ENCODE measurements around the gene FAM124A.

FAM124A gene

GRCh38 chr13:51221108-51221507 lies 1.1 kb upstream of the FAM124A start:
- no peak for DNase-seq

GRCh38 chr13:51221674-51222036 lies 543 bp upstream of the FAM124A start:
- DNase-seq = no peak

DNA sequence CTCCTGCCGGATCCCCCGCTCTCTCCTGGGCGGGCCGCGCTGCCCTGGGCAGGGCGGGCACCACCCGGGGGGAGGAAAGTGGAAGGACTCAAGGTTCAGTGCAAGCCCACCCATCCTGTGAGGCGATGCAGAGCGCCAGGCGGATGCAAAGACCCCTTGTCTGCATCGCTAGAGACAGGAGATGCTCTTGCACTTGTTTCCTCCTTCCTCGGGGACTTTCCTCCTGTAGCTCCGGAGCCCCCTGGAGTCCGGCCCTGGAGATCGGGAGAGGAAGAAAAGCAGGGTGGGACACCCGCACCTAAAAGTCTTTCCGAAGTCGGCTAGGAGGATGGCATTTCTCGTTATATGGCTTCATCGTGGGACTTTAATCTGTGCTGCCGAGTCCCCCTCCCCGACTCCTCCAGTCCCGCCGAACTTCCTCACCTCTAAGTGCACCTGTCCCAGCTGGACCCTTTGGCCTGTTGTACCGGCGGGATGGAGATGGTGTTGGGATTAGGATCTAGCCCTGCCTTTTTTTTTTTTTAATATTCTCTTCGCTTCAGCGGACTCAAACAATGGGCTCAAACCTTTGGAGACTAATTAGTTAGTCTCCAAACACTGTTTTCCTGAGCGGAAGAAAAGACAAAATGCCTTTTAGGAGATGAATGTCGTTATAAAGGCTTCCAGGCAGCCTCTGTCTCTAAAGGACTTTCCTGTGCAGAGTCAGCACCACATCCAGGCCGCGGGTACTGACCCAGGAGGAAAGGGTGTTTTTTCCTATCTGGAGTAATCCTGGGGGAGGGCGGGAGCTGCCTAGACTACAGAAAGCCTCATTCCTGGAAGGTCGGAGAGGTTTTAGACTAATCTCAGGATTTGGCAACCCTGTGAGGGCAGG lies 725 bp downstream of the FAM124A start:
- no peak for DNase-seq

DNA sequence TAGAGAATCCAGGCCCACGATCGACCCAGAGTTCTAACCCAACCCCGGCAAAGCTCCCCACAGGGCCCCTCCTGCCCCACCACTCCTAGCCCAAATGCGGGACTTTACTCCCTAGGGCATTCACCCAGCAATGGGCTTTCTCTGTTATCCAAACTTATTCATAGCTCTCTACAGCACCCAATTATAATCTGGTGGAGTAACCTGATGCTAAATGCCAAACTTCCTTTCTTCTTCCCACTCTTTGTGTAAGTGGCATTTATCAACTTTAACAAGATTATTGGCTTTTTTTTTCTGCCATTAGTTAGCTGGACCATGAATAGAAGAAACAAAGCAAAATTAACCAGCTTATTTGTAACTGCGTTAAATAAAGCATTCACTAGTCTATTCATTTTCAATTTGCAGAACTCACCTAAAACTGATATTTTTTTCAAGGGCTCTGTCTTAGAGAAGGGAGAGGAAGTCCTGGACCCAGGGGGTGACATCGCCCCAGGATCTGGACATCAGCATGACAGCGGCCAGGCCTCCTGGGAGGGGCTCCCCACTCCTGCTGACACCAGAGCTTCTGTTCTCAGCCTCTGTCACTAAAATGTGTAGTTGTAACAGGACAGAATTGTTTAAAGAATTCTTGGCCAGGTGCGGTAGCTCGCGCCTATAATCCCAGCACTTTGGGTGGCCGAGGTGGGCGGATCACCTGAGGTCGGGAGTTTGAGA lies 1.5 kb downstream of the FAM124A start:
- DNase-seq = no peak

DNA sequence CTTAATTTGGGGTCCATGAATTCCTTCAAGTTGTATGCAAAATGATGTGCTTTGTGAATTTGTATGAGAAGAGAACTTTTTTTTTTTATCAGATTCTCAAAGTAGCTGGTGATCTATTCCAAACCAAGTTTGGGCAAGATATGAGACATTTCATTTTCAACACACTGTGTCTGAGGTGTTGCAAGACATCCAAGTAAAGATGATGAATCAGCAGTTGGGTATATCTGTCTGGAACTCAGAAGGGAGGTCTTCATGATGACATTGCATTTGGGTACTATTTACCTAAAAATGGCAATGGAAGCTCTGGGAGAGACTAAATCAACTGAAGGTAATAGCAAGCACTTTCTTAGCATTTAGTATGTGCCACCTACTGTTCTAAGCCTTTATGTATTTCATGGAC lies 2.8 kb downstream of the FAM124A start:
- DNase-seq = no peak

DNA sequence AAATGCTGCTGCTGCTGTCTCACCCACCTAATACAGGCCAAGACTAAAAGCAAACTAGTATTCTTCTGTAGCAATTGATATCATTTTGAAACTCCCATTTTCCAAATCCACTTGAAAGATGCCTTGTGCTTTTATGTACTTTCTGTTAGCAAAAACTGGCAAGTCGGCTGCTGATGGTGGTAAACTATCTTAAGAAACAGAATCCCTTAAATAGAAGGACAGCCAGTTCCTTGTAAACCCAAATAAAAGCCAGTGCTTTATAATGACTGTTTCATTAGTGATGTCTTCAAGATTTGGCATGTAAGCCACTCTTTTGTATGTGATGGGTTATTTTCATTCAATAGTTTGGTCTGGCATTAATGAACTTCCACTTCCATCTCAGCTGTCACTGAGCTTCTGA lies 5.2 kb downstream of the FAM124A start:
- no peak for DNase-seq

- no peak for DNase-seq
These were observed 7.0 kb downstream of the FAM124A start for GRCh38 chr13:51229101-51229719.

DNA sequence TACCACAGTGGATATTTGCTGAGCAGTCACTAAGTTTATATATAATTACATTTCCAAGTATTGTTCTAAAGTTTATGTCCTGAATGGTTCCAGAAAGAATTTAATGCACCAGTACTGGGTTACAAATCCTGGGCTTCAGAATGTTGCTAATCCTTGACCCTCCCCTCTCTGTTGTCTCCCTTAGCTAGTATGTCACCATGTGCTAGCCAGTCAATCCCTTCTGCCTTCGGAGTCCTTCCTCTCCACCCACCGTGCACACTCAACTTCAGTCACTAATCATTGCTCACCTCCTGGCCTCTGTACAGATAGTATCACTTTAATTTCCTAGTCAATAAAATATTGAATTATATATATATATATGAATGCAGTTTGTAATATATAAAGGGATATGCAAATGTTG lies 7.5 kb downstream of the FAM124A start:
- no peak for DNase-seq

GRCh38 chr13:51230477-51231105 lies 8.4 kb downstream of the FAM124A start:
- no peak for DNase-seq

DNA sequence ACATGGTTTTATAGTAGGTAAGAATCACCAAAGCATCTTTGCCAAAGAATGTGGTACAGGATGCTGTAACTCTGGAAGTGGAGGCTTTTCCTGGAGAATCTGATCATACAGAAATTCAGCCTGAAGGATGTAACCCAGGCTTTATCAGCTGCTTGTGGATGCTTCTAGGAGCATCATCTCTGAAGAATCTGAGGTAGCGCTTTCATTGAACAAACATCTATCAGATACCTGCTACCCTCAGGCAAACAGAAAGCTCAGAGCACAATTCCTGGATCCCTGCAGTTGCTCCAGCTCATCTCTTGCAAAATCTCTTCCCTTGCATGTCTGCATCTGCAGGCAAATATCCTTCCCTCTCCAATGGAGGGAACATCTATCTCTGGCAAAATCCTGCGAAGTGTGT lies 9.3 kb downstream of the FAM124A start:
- DNase-seq = no peak

DNA sequence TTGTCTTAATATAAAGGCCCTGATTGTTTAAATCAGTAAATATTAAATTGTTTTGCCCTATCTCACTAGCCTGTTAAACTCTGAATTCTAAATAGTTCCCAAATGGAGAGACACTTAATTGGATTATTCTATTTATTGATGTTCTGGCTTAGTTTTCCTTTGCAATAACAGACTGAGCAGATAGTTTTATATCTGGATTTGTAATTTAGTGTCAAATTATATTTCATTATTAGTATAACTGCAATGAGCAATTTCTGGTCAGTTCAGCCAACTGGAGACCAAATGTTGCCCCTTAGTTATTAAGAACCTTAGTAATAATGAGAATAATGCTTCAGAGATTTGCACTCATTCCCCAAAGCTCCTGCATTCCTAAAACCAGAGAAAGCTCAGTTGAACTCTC lies 10.1 kb downstream of the FAM124A start:
- no peak for DNase-seq

DNA sequence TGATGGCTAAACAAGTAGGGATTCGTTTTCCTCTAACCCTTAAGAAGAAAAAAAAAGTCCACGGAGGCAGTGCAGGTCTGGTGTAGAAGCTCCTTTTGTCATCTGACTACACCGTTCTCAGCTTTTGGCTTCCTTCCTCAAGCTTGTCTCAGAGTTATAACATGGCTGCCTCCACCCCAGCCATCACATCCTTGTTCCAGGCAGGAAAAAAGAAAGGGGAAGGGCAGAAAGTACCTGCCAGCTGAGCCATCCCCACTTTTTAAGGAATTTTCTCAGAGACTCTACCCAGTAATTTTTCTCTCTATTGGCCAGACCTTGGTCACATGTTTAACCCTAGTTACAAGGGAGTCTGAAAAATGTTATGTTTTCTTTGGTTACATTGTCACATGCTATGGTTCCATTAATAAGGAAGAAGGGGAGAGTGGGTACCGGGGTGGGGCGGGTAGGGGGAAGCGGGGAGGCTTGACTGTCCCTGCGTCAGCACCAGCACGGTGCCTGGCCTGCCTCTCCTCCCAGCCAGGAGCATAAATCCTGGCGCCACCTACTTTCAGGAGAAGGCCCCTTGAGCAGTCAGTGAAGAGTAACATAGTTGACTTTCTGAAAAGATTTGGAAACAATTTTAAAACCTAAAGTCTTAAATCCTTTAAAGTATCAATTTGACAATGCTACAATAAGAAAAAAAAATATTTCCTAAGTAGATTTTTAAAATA lies 11.1 kb downstream of the FAM124A start:
- DNase-seq = no peak

- DNase-seq = no peak
These were observed 12.5 kb downstream of the FAM124A start for GRCh38 chr13:51234676-51235075.

- DNase-seq = no peak
These were observed 13.0 kb downstream of the FAM124A start for GRCh38 chr13:51235186-51235585.

DNA sequence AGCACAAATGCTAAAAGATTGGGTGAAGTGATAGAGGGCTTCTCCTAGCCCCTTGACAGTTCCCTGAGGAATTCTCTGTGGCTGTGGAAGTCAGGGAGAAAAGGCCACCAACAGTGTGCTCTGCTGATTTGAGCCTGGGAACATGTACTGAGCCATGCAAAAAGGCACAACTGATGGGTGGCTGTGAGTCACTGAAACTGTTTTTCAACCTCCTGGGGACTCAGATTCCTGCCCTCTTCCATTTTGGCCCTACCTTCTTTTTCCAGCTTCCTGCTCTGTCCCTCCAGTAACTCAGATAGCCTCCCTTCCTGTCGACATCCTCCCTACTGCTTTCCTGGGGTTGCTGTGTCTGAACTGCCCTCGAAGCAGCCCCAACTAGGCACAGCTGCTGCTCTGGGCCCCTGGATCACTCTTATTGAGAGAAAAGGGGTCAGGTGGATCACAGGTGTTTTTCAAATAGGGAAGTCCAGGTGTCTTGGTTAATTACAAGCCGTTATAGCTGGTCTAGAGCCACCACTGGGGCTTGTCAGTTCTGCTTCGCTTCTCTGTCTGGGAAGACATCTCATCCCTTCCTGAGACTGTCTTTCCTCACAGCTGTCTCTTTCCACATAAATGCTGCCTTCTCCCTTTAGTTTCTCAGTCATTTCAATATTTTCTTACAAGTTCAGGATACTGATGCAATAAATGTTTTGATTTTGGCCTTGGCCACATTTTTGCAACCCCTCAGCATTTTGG lies 13.7 kb downstream of the FAM124A start:
- no peak for DNase-seq

DNA sequence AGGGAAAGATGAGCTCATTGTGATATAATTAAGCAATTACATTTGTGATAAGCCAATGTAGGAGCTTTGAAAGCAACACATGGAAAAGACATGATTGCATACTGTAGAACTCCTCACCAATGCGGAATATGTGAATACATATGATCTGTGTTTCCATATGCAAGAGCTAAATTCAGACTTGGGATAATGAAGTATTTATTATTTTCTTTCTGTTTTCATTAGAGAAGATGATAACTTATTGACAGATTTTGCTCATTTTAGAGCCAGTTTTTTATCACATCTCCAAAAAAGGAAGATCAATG lies 14.2 kb downstream of the FAM124A start:
- no peak for DNase-seq

GRCh38 chr13:51237386-51237785 lies 15.2 kb downstream of the FAM124A start:
- DNase-seq = no peak

- DNase-seq = no peak
These were observed 15.7 kb downstream of the FAM124A start for GRCh38 chr13:51237887-51238286.

GRCh38 chr13:51240178-51240577 lies 18.0 kb downstream of the FAM124A start:
- no peak for DNase-seq

DNA sequence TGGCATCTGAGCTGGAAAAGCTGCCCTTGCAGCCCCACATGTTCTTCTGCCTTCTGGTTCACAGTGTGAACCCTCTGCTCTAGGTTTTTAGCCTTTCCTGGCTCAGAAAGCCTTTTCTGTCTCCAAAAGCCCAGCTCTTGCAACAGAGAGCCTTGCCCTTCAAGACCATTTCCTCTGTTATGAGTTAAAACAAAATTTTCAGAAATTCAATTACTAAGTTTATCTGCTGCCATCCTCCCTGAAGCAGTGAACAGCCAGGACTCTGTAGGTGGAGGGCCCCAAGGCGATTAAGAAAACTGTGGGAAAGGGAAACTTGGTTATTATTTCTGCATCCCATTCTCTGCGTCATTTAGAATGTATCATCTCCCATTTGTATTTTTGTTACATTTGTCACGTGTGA lies 18.8 kb downstream of the FAM124A start:
- DNase-seq = no peak

DNA sequence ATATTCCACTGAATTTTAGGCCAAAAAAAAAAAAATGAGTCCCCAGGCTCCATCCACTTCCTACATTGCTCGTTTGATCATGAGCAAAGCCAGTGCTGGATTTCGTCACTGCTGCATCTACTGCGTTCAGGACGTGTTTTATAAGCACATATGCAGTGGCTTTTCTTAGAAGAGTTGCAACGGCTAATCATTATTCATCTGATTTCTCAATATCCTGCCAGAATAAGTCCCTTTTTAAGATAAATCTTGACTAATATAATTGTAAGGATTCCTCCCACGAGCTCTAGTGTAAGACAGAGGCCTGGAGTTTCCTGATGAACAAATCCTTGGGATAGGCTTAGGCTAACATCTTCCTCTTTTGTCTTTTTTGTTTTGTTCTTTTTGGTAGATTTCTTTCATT lies 19.5 kb downstream of the FAM124A start:
- no peak for DNase-seq

DNA sequence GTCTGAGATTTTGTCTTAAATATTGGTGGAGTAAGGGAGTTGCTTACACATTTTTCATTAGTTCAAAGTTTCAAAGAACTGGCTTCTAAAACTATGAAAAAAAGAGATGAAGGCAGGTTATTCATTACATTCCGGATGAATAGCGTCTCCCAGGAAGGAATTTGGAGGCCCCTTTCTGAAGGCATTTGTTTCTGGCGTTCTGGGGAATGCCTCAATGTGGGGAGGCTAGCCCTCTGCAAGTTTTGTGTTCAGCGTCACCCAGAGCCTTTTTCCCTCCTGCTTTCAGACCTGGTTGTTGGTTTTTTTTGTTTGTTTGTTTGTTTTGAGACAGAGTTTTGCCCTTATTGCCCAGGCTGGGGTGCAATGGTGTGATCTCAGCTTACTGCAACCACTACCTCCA lies 21.0 kb downstream of the FAM124A start:
- no peak for DNase-seq

Measured in effector CD4-positive, alpha-beta T cell (primary cell).